AG09309 (cell line): ENCODE results near the gene ITGA11.

Experiments
- DNase-seq: peaks from one replicate; pipeline ENCODE4 v3.0.0-alpha.2; 2010; ENCODE audit warnings: low read depth
- H3K4me3 ChIP-seq: 2 replicates; pipeline ENCODE4 v1.5.1; 2011; ENCODE audit warnings: mild to moderate bottlenecking, low read depth, low read length, moderate library complexity; ENCODE audit not compliant: control insufficient read depth
- CTCF ChIP-seq: IDR thresholded peaks from 2 replicates; pipeline ENCODE4 v1.5.1; 2011; ENCODE audit warnings: mild to moderate bottlenecking, low read depth, low read length, inconsistent platforms; ENCODE audit not compliant: insufficient read depth, control insufficient read depth; ENCODE audit errors: missing control alignments

The ITGA11 gene

GRCh38 chr15:68271854-68272471 is 160.0 kb downstream of the ITGA11 start:
- no peak for TF ChIP-seq CTCF
- peak overlapping the region; percentile 21 for H3K4me3 ChIP-seq
- DNase-seq, result no peak

- TF ChIP-seq CTCF, result no peak
- no peak for DNase-seq
- H3K4me3 ChIP-seq, result no peak overlapping the region
Observed at GRCh38 chr15:68268405-68268804, 163.6 kb downstream of the ITGA11 start.

DNA sequence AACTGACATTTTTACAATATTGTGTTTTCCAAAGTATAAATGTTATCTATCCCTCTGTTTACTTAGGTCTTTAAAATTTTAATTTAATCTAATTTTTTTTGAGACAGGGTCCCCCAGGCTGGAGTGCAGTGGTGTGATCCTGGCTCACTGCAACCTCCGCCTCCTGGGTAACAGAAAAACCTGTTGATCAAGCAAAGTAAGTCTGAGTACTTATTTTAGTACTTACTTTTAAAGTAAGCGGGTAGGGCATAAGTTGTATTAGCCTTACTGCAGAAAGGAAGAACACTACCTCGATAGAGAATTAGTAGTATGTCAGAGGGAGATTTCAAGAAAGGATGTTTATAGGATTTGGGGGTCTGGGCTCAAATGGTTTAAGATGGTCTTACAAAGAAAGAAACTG is 166.3 kb downstream of the ITGA11 start:
- TF ChIP-seq CTCF, result no peak
- no peak overlapping the region for H3K4me3 ChIP-seq
- no peak for DNase-seq

GRCh38 chr15:68265081-68265480 is 166.9 kb downstream of the ITGA11 start:
- DNase-seq, result no peak
- no peak overlapping the region for H3K4me3 ChIP-seq
- TF ChIP-seq CTCF, result no peak

GRCh38 chr15:68264282-68264681 is 167.7 kb downstream of the ITGA11 start:
- no peak for TF ChIP-seq CTCF
- H3K4me3 ChIP-seq, result no peak overlapping the region
- DNase-seq, result no peak

DNA sequence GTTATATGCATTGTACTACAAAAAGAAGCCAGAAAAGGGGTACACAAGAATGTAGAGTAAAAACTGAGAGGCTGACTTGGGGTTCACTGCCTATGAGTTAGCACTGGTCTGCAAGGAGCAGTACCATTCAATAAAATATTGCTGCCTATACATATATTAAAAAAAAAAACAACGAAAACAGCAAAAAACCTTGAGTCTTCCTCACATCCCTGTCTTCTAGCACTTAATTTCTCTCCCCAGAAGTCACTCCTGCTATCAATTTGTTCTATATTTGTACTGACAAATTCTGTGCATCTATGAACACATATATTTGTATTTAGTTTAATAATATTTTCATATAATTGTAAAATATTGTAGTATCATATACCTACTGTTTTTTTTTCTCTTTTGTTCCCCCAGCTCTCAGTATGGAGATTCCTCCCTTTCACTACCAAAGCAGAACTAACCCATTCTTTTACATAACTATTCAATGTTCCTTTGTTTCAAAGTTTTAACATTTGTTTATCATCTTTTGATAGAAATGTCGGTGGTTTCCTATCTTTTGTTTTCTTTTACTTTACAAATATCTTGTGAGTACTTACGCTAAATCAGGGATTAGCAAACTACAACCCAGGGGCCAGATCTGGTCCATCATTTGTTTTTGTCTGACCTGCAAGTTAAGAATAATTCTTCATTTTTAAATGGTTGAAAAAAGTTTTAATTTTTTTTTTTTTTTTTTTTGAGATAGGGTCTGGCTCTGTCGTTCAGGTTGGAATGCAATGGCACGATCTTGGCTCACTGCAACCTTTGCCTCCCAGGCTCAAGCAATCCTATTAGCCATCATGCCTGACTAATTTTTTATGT is 169.2 kb downstream of the ITGA11 start:
- no peak overlapping the region for H3K4me3 ChIP-seq
- TF ChIP-seq CTCF, result no peak
- no peak for DNase-seq
